Stimulated activated CD4-positive, alpha-beta T cell treated with anti-CD3 and anti-CD28 coated beads, TNF-alpha, amount 100 ng/mL, for 1 hour (primary cell): ENCODE measurements around the gene KISS1R.
"Not testable (repeated sequence)": the region's sequence is repeated elsewhere in the genome, so short reads cannot be mapped to it uniquely, and the experiment has no call there.

Experiments
- DNase-seq, 3 donors: peaks; one replicate each; pipeline ENCODE4 v3.0.0-alpha.2; 2020; ENCODE audit warnings: low read depth in 3 of 3, low spot score in 1 of 3

Gene KISS1R

DNA sequence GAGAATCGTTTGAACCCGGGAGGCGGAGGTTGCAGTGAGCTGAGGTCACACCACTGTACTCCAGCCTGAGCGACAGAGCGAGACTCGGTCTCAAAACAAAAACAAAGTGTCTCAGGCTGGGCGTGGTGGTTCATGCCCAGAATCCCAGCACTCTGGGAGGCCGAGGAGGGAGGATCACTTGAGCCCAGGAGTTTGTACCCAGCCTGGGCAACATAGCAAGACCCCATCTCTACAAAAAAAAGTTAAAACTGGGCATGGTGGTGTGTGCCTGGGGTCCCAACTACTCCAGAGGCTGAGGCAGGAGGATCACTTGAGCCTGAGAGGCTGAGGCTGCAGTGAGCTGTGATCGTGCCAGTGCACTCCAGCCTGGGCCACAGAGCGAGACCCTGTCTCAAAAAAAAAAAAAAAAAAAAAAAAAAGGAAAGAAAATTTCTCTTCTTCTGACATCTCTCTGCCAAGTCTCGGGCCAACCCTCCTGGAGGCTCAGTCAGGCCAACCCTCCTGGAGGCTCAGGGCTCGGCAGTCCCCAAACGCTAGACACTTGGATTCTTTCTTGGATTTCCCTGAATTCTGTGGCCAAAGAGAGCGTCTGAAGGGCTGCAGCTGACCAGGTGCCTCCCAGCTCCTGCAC lies 35.0 kb downstream of the KISS1R start:
- DNase-seq = no peak

DNA sequence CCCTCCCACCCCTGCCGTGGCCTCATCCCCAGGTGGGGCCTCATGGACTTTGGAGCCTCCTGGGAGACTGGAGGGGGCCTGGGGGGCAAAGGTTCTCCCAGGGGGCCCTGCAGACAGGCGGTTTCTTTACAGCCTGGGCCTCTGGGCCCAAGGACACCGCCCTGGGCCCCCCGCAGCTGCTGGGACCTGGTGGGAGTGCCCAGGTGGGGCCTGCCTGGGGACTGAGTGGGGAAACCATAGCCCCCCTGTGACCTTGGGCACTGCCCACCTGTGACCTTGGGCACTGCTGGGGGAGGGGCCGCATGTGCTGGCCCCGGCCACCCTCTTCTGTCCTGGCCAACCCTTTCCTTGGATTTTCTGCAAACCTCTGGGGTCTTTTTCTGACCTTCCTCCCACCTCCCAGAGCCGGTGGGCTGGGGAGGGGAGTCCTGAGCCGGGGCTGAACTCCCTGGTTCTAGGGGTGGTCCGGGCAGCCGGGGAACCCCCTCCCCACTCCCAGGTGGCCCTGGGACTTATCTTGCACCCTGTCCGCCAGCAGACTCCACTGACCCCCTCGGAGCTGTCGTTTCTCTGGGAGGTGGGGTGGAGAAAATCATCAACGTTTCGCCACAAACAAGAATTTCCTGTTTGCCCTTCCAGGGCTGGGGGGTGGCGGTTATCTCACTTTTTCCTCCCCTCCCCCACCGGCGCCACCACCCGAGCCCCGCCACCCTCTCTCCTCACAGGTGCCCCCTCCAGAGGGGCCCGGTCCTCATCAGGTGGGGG lies 35.7 kb downstream of the KISS1R start:
- no peak for DNase-seq

- DNase-seq = no peak
These were observed 36.5 kb downstream of the KISS1R start for GRCh38 chr19:953445-954271.

DNA sequence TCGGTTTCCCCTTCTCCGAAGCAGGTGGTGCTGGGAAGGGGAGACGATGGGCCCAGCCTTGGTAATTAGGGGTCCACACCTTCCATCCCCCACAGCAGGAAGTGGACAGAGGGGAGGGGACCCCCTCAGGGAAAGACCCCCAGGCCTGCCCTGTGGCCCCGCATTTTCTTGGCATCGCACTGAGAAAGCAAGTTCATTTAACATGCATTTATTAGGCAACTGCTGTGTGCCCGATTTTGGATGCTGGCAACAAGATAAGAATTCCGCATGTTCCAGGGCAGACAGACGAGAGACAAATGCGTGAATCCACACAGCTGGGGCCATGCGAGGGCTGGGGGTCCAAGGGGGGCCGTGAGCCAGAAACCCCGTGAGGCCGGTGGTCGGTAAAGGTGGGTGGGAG lies 37.1 kb downstream of the KISS1R start:
- DNase-seq = no peak

GRCh38 chr19:954672-955494 lies 37.8 kb downstream of the KISS1R start:
- no peak for DNase-seq

GRCh38 chr19:955803-956765 lies 39.0 kb downstream of the KISS1R start:
- DNase-seq = no peak

DNA sequence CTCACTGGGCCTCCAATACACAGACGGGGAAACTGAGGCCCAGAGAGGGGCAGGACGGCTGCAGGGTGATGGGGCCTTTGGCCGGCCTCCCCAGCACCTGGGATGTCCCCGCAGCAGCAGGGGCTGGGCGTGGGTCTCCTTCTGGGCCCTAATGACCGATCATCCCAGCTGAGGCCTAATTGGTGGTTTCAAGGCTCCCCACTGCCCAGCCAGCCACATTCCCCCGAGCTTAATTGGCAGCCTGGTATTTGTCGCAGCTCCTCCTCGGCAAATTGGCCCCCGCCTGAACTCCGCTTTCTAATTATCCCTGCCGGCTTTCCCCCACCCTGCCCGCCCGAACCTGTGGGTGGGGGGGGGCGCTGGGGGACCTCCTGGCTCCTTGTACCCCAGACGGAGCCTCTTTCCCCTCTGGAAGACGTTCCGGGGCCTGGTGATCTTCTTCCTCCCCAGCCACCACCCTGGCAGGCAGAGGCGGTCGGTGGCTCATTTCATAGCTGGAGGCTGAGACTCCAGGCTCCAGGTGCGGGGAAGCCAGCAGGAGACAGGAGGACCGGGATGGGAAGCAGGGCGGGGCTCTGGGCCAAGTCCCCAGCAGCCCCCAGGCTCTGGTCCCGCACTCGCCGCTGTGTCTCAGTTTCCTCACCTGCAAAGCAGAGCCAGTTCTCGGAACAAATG lies 39.8 kb downstream of the KISS1R start:
- DNase-seq = no peak

- DNase-seq = not testable (repeated sequence)
These were observed 40.4 kb downstream of the KISS1R start for GRCh38 chr19:957578-957977.

GRCh38 chr19:958967-959855 lies 42.1 kb downstream of the KISS1R start:
- peak in 1 of 3 donors; percentile 14 for DNase-seq

DNA sequence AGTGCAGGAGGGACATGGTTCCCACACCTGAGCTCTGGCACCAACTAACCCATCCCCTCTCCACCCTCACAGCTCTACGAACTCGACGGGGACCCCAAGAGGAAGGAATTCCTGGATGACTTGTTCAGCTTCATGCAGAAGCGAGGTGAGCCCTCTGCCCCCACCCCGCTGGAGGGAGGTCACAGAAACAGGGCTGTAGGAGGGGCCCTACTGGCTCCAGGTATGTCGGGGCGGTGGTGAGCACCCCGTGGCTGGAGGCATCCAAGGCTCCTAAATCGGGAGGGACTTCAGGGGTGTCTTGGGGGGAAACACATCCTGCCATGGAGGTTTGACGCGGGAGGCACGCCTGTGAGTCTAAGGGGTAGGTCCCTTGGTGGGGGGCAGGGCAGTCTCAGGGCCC lies 42.9 kb downstream of the KISS1R start:
- no peak for DNase-seq

DNA sequence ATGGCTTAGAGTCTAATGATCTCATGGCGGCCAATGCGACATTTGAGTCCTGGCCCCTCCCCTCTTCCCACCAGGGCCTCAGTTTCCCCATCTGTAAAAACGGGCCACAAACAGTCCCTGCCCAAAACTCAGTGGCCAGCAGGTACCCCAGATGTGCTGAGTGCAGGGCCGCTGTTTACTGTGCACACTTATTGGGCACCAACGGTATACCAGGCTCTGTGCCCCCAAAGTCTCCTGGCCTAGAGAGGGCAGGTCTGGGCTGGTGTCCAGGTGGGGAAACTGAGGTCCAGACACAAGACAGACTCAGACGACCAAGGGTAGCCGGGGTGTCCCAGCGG lies 43.4 kb downstream of the KISS1R start:
- DNase-seq = no peak

DNA sequence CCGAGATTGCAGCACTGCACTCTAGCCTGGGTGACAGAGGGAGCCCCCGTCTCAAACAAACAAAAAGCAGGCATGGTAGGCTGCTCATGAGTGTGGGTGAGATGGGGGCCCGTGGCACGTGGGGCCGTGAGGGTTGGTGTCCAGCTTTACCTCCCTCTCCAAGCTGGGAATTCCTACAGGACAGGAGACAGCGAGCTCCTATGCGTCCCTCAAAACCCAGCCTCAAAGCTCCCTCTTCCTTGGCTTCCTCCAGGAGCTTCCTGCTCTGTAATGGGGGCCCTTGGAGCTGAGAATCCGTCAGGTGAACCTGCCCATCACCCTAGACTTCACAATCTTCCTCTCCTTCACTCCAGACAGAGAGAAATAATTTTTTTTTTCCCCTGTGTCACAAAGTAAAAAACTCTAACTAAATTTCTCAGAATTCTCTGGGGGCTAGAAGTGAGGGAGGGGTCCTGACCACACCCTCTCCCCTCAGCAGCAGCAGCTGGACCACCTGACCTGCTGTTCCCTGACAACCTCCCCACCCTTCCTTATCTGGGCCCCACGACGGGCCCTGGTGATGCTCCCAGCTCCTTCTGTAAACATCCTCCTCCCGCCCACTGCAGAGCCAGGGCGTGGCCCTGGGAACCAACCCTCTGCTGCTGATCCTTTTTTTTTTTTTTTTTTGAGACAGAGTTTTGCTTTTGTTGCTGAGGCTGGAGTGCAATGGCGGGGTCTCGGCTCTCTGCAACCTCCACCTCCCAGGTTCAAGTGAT lies 44.9 kb downstream of the KISS1R start:
- DNase-seq = no peak

DNA sequence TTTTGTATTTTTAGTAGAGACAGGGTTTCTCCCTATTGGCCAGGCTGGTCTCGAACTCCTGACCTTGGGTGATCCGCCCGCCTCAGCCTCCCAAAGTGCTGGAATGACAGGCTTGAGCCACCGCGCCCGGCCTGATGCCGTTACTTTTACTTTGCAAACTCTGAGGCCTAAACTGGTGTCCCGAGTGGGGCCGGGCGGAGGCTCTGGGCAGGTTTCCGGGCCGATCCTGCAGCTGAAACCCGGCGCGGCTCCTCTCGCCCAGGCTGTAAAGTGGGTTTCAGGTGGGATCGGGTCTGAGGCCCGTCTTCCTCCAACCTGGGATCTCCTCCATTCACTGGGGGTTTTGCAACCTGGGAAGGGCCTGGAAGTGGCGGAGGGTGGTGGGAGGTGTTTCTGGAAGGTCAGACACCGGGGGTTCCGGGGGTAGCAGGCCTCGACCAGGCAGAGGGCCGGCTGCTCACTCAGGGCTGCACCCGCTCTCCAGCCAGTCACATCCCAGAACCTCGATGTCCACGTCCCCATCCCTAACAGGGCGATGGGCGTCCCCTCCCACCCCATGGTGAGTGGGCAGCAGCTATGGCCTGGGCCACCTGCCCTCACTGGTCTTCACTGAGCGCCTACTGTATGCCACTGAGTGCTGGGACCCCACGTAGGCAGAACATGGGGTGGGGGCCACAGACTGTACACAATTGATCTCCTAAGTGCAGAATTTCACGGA lies 45.7 kb downstream of the KISS1R start:
- DNase-seq = no peak

DNA sequence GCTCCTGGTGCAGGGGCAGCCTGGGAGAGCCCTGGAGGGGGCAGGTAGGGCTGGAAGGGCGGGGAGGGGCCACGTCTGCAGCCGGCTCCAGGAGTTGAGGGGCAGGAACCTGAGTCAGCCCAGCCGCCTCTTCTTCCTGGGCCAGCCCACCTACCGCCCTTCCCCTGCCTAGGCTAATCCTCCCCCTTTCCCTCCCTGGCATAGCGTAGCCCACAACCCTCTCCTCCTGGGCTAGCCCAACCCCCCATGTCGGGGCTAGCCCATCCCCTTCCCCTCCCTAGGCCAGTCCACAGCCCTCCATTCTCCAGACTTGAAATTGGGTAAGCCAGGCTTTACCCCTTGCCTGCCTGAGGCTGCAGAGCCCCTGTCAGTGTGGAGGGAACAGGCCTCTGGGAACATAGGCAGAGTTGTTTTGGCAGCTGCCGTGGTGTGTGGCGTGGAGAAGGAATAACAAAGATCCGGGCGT lies 46.4 kb downstream of the KISS1R start:
- DNase-seq = no peak

DNA sequence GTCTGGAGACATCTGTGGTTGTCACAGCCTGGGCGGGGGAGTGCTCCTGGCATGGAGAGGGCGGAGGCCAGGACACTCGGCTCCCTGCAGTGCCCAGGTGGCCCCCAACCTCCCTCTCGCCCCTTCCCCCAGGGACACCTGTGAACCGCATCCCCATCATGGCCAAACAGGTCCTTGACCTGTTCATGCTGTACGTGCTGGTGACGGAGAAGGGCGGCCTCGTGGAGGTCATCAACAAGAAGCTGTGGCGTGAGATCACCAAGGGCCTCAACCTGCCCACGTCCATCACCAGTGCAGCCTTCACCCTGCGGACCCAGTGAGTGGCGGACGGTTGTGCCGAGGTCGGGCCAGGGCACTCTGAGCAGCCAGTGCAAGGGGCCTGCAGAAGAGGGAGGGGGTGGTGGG lies 47.0 kb downstream of the KISS1R start:
- DNase-seq = no peak

- DNase-seq = no peak
These were observed 47.9 kb downstream of the KISS1R start for GRCh38 chr19:964761-965694.
